Prostate gland (tissue), 2 donors: ENCODE measurements around the gene GLIS1. TPM values are rescaled to one million over a fixed set of nuclear protein-coding genes. Genes with fewer than 3 reads are reported as not detected.
A peak's percentile ranks its signal among the peaks of the same experiment; 100 is the strongest.

Experiments
- DNase-seq: peaks from one replicate; pipeline ENCODE4 v3.0.0-alpha.2; 2019; ENCODE audit warnings: low spot score
- H3K27ac ChIP-seq, 2 donors: fragments of 200-600 bp; sonication (generic); 2 replicates each; pipeline ENCODE4 v1.5.1; 2017 to 2019
- H3K27me3 ChIP-seq: fragments of 200-600 bp; sonication (generic); replicated peaks from 2 replicates; pipeline ENCODE4 v1.5.1; 2019; ENCODE audit not compliant: insufficient read depth
- H3K36me3 ChIP-seq, 2 donors: fragments of 200-600 bp; sonication (generic); 1 replicate in 1 of 2; 2 replicates in 1 of 2; pipeline versions ENCODE4 v1.5.1 to v1.8.1; 2017 to 2019
- H3K4me1 ChIP-seq: fragments of 200-600 bp; sonication (generic); replicated peaks from 2 replicates; pipeline ENCODE4 v1.5.1; 2019
- H3K4me3 ChIP-seq, 2 donors: fragments of 200-600 bp; sonication (generic); 2 replicates each; pipeline ENCODE4 v1.5.1; 2017 to 2019
- H3K9me3 ChIP-seq: fragments of 200-600 bp; sonication (generic); 2 replicates; pipeline ENCODE4 v1.5.1; 2017
- CTCF ChIP-seq, 4 experiments: fragments of 200-600 bp in 2 of 4; fragments of 450-650 bp in 2 of 4; sonication (generic) in 2 of 4; IDR thresholded peaks; 1 replicate in 3 of 4; 2 replicates in 1 of 4; pipeline ENCODE4 v1.5.1; 2016 to 2019; ENCODE audit warnings: antibody characterized with exemption in 4 of 4, mild to moderate bottlenecking in 2 of 4, moderate library complexity in 2 of 4
- POLR2A ChIP-seq: fragments of 450-650 bp; IDR thresholded peaks from one replicate; pipeline ENCODE4 v1.6.1; 2016; ENCODE audit warnings: antibody characterized with exemption, mild to moderate bottlenecking
- POLR2AphosphoS5 ChIP-seq: sonication (generic); formaldehyde crosslinking; IDR thresholded peaks from one replicate; pipeline ENCODE4 v1.6.1; 2017; ENCODE audit warnings: antibody characterized with exemption
- WGBS: methylation state at CpG from one replicate; pipeline ENCODE4 v1.1.5; 2018; 5-methylcytosine and 5-hydroxymethylcytosine counted together
- intact Hi-C: fragments of 100-400 bp; cut with DNase I; formaldehyde crosslinking; loops from one replicate; pipeline ENCODE4 v1.14.2; 2022
- total RNA-seq, 2 donors: library from RNA; depleted of rRNA; stranded (reverse); fragments of >200 nt; gene quantifications; one replicate each; pipeline ENCODE4 v1.1.0, GENCODE V29; 2016

Gene GLIS1
- total RNA-seq, 2 donors from 2014 or later: 1.1 to 8.1 TPM

- no peaks in the 10 kb centered on the region for H3K27me3 ChIP-seq
- no peaks in the 10 kb centered on the region for H3K4me1 ChIP-seq
- no peaks in the 10 kb centered on the region for H3K36me3 ChIP-seq
- no peak overlapping the region for H3K4me3 ChIP-seq
- H3K9me3 ChIP-seq: no peaks in the 10 kb centered on the region
- no peak for DNase-seq
- peak overlapping the region in 1 of 2 donors; percentile 46 for H3K27ac ChIP-seq
- 71% methylated on average over 12 of the region's 12 CpGs for WGBS
- TF ChIP-seq POLR2A (no peak), CTCF (IDR thresholded peaks at IDR 0.05) (no peak)
- intact Hi-C loops: no loop called here
Measured at GRCh38 chr1:53730224-53730865, 8.6 kb downstream of the GLIS1 start.

GRCh38 chr1:53729456-53730223 lies 9.3 kb downstream of the GLIS1 start:
- Histone ChIP-seq H3K36me3 (no peaks in the 10 kb centered on the region), H3K4me3 (no peak overlapping the region), H3K9me3 (no peaks in the 10 kb centered on the region), H3K4me1 (no peaks in the 10 kb centered on the region), H3K27me3 (no peaks in the 10 kb centered on the region), H3K27ac (no peak overlapping the region)
- TF ChIP-seq POLR2A (no peak), CTCF (IDR thresholded peaks at IDR 0.05) (no peak)
- intact Hi-C loops: no loop called here
- WGBS: 62% methylated on average over 16 of the region's 16 CpGs
- no peak for DNase-seq

GRCh38 chr1:53728702-53729455 lies 10.1 kb downstream of the GLIS1 start:
- intact Hi-C loops: no loop called here
- no peaks in the 10 kb centered on the region for H3K36me3 ChIP-seq
- no peaks in the 10 kb centered on the region for H3K27me3 ChIP-seq
- no peak overlapping the region for H3K27ac ChIP-seq
- no peak overlapping the region for H3K4me3 ChIP-seq
- TF ChIP-seq POLR2A: no peak
- TF ChIP-seq POLR2AphosphoS5: no peak
- TF ChIP-seq CTCF (IDR thresholded peaks at IDR 0.05): no peak
- H3K4me1 ChIP-seq: no peaks in the 10 kb centered on the region
- WGBS: 83% methylated on average over 17 of the region's 17 CpGs
- DNase-seq: no peak
- no peaks in the 10 kb centered on the region for H3K9me3 ChIP-seq

GRCh38 chr1:53728196-53728595 lies 10.8 kb downstream of the GLIS1 start:
- intact Hi-C loops: no loop called here
- WGBS: 87% methylated on average over 1 of the region's 1 CpG
- Histone ChIP-seq H3K4me3 (no peak overlapping the region), H3K4me1 (no peaks in the 10 kb centered on the region), H3K9me3 (no peaks in the 10 kb centered on the region), H3K27ac (no peak overlapping the region), H3K27me3 (no peaks in the 10 kb centered on the region), H3K36me3 (no peaks in the 10 kb centered on the region)
- no peak for TF ChIP-seq POLR2AphosphoS5
- TF ChIP-seq CTCF (IDR thresholded peaks at IDR 0.05): no peak
- no peak for TF ChIP-seq POLR2A
- DNase-seq: no peak
